Activated CD4-positive, alpha-beta T cell treated with anti-CD3 and anti-CD28 coated beads, Interleukin-2, amount 10 ng/mL, durations not matched to agents 7 days and 5 days (primary cell): ENCODE data around the gene NBPF20. TPM values are rescaled to one million over a fixed set of nuclear protein-coding genes. Genes with fewer than 3 reads are reported as not detected.
A peak's percentile ranks its signal among the peaks of the same experiment; 100 is the strongest.
"Not testable (repeated sequence)": the region's sequence is repeated elsewhere in the genome, so short reads cannot be mapped to it uniquely, and the experiment has no call there.

Experiments used
- CTCF ChIA-PET: fragments of 350-600 bp; sonication (Branson Sonifier 250); formaldehyde crosslinking; loops from one replicate; lab custom pipeline; 2021; ENCODE audit warnings: antibody characterized with exemption; lab: Charles Lee
- POLR2A ChIA-PET: fragments of 350-600 bp; sonication (Branson Sonifier 250); formaldehyde crosslinking; loops from one replicate; lab custom pipeline; 2021; ENCODE audit warnings: antibody characterized with exemption; lab: Charles Lee
- DNase-seq: peaks from one replicate; pipeline ENCODE4 v3.0.0-alpha.2; 2020
- H3K27ac Mint-ChIP-seq: one replicate; pipeline ENCODE4 v1.8.0; 2021; ENCODE audit warnings: mild to moderate bottlenecking, moderate library complexity, mixed read lengths
- H3K27me3 Mint-ChIP-seq: one replicate; pipeline ENCODE4 v1.8.0; 2021; ENCODE audit warnings: mixed read lengths
- H3K36me3 Mint-ChIP-seq: one replicate; pipeline ENCODE4 v1.8.0; 2021; ENCODE audit warnings: low read depth, mixed read lengths
- H3K4me1 Mint-ChIP-seq: one replicate; pipeline ENCODE4 v1.8.0; 2021; ENCODE audit warnings: mixed read lengths
- H3K4me3 Mint-ChIP-seq: one replicate; pipeline ENCODE4 v1.8.0; 2021; ENCODE audit warnings: mild to moderate bottlenecking, moderate library complexity, mixed read lengths
- H3K9me3 Mint-ChIP-seq: one replicate; pipeline ENCODE4 v1.8.0; 2021; ENCODE audit warnings: mixed read lengths
- total RNA-seq, 2 experiments: library from RNA; stranded (reverse); gene quantifications; one replicate each; pipeline ENCODE4 v1.2.3, GENCODE V29; 2021

NBPF20 gene
- total RNA-seq, 2 experiments from 2014 or later: 0.60 to 0.62 TPM

DNA sequence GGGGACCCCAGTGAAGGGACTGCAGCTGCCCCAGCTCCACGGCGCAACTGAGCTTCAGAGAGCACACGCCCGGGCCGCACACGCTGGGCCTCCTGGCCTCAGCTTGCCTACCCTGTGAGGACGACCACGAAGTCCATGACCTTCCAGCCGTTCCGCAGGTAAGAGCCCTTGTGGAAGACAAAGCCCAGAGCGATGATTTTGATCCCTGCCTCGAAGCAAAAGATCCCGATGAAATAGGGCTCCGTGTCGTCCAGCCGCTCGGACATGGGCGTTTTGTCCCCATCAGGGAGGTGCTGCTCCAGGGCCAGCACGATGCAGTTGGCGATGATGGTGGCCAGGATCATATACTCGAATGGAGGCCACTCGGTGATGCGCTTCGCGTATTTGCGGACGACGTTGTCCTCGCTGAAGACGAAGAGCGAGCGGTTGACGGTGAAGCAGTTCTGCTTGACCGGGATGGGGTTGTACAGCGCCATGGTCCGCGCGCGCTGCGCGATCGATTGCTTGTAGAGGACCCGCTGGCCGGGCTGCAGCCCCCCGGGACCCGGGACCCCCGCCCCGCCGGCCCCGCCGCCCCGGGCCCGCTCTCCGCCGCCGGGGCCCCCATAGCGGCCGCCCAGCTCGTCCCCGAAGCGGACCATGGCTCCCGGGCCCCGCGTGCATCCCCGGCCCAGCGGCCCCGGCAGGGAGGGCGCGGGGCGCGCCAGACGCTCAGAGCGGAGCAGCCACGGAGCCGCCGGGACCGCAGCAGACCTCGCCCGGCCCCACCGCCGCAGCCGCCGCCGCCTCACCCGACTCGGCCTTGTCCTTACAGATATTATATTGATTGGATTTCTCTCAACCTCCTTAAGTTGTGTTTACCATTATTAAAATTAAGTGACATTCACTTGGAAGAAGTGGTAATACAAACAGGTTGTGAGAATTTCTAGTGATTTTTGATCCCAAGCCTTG, 28.7 kb upstream of the NBPF20 start:
- H3K36me3 Mint-ChIP-seq, H3K9me3 Mint-ChIP-seq, H3K4me3 Mint-ChIP-seq, H3K4me1 Mint-ChIP-seq, POLR2A ChIA-PET, CTCF ChIA-PET, DNase-seq, H3K27ac Mint-ChIP-seq: not testable (repeated sequence)
- H3K27me3 Mint-ChIP-seq: peaks cover 27% of the 10 kb centered on the region

GRCh38 chr1:145452506-145452905, 27.1 kb upstream of the NBPF20 start:
- POLR2A ChIA-PET, CTCF ChIA-PET, H3K4me1 Mint-ChIP-seq, DNase-seq, H3K9me3 Mint-ChIP-seq, H3K36me3 Mint-ChIP-seq, H3K4me3 Mint-ChIP-seq, H3K27ac Mint-ChIP-seq: not testable (repeated sequence)
- peaks cover 23% of the 10 kb centered on the region for H3K27me3 Mint-ChIP-seq

- POLR2A ChIA-PET, H3K36me3 Mint-ChIP-seq, H3K4me3 Mint-ChIP-seq, H3K4me1 Mint-ChIP-seq, H3K9me3 Mint-ChIP-seq, CTCF ChIA-PET, H3K27ac Mint-ChIP-seq: not testable (repeated sequence)
- peak; percentile 49 for DNase-seq
- H3K27me3 Mint-ChIP-seq: peaks cover 23% of the 10 kb centered on the region
Measured at GRCh38 chr1:145451914-145452313, 26.5 kb upstream of the NBPF20 start.

GRCh38 chr1:145445219-145445618, 19.8 kb upstream of the NBPF20 start:
- DNase-seq, POLR2A ChIA-PET, H3K9me3 Mint-ChIP-seq: not testable (repeated sequence)

DNA sequence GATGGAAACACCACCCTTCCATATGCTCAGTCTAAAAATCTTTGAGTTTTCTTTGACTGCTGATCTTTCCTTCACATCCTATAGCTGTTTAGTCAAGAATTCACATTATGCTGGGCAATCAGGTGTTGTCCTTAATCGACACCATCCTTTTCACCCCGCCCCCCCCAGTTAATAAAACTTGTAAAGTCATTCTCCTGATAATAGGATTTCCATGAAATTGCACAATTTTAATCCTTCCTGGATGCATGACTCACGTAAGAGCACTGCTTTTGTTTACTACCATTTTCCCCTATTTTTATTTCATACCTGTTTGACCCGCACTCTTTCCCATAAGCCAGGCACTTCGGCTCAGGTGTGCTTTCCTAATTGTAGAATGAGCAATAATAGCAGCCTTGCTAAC, 16.9 kb upstream of the NBPF20 start:
- H3K9me3 Mint-ChIP-seq, H3K4me3 Mint-ChIP-seq, H3K27ac Mint-ChIP-seq, H3K27me3 Mint-ChIP-seq, H3K36me3 Mint-ChIP-seq, DNase-seq, POLR2A ChIA-PET, H3K4me1 Mint-ChIP-seq, CTCF ChIA-PET: not testable (repeated sequence)

More at GRCh38 chr1:145445219-145445618, 19.8 kb upstream of the NBPF20 start:
- H3K4me1 Mint-ChIP-seq, H3K4me3 Mint-ChIP-seq, CTCF ChIA-PET, H3K36me3 Mint-ChIP-seq, H3K27me3 Mint-ChIP-seq, H3K27ac Mint-ChIP-seq: not testable (repeated sequence)

DNA sequence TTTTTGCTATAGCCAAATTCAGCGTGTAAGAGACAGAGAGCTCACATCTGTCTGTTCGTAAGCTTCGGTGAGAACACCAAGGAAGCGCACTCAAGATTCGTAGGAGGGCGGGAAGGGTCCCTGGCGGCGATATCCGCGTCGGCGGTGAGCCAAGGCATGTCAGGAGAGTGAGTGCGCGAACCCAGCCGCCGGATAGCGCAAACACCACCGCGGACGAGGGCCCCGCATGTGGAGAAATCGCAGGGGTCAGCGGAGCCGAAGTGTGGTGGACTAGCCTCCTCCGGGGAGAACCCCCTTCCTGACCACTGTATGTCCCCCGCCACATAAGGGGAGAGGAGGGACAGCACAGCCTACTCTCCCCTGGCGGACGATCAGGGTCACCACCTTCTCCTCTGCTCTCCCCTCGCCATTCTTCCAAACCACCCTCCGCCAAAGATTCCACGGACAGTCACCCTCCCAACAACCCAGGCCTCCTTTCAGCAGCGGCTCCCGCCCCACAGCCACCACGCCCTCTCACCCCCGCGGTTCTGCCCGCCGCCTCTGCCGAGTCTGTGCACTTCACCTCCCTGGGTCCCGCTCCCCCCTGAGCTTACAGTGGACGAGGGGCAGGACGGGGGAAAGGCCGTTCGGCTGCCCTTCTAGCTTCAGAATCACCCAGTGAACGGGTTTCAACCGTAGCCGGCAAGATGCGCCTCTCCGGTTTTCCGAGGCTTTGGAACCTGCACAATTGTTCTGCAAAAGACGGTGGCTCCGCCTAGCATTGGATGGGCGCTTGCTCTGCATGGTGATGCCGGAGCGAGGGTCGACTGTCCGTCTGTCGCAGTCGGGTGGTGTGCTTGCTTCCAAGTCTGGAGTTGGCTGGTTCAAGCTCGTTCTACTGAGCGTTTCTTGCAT, 6.2 kb upstream of the NBPF20 start:
- peaks cover 19% of the 10 kb centered on the region for H3K9me3 Mint-ChIP-seq
- H3K27me3 Mint-ChIP-seq: peaks cover 52% of the 10 kb centered on the region
- CTCF ChIA-PET, H3K27ac Mint-ChIP-seq, POLR2A ChIA-PET, DNase-seq, H3K4me1 Mint-ChIP-seq: not testable (repeated sequence)
- H3K36me3 Mint-ChIP-seq: peaks cover 13% of the 10 kb centered on the region
- peak overlapping the region; percentile 27 for H3K4me3 Mint-ChIP-seq

DNA sequence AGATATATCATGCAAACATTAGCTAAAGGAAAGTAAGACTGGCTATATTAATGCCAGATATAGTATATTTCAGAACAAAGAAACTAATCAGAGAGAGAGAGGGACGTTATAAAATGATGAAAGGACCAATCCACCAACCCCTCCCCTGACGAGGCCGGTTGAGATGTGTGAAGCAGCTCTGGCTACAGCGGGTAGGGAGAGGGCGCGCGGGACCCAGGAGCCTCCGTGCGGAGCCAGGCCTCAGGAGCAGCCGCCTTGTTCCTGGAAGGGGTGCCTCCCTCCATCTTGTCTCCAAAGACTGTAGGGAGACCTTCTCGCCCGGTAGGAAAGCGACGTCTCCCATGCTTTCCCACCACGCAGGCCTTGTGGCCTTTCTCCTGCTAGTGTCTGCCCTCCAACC, 5.4 kb upstream of the NBPF20 start:
- peaks cover 52% of the 10 kb centered on the region for H3K27me3 Mint-ChIP-seq
- H3K36me3 Mint-ChIP-seq: peaks cover 13% of the 10 kb centered on the region
- H3K4me3 Mint-ChIP-seq, H3K4me1 Mint-ChIP-seq, H3K27ac Mint-ChIP-seq, DNase-seq, POLR2A ChIA-PET, CTCF ChIA-PET: not testable (repeated sequence)
- H3K9me3 Mint-ChIP-seq: peaks cover 19% of the 10 kb centered on the region

DNA sequence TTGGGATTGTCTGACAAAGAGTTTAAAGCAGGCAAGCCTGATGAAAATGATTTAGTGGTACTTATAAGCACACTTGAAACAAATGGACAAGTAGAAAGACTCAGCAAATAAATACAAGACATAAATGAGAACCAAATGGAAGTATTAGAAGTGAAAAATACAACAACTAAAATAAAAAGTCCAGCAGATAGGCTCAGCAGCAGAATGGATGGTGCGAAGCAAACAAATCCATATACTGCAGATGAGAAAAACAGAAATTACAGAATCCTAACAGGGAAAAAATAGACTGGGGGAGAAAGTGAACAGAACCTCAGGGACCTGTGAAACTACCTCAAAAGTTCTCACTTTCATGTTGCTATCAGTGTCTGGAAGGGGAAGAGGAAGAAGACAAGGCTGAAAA, 3.9 kb upstream of the NBPF20 start:
- DNase-seq, CTCF ChIA-PET, H3K4me3 Mint-ChIP-seq, H3K27ac Mint-ChIP-seq, POLR2A ChIA-PET: not testable (repeated sequence)
- peaks cover 19% of the 10 kb centered on the region for H3K9me3 Mint-ChIP-seq
- peaks cover 58% of the 10 kb centered on the region for H3K27me3 Mint-ChIP-seq
- peaks cover 13% of the 10 kb centered on the region for H3K36me3 Mint-ChIP-seq
- peaks cover 10% of the 10 kb centered on the region for H3K4me1 Mint-ChIP-seq

GRCh38 chr1:145424612-145425435, 579 bp downstream of the NBPF20 start:
- H3K4me1 Mint-ChIP-seq, CTCF ChIA-PET, POLR2A ChIA-PET, H3K36me3 Mint-ChIP-seq: not testable (repeated sequence)
- peaks cover 14% of the 10 kb centered on the region for H3K9me3 Mint-ChIP-seq
- H3K27me3 Mint-ChIP-seq: peaks cover 35% of the 10 kb centered on the region
- DNase-seq: peak; percentile 55
- H3K4me3 Mint-ChIP-seq: peak overlapping the region; percentile 96
- H3K27ac Mint-ChIP-seq: peak overlapping the region; percentile 13

DNA sequence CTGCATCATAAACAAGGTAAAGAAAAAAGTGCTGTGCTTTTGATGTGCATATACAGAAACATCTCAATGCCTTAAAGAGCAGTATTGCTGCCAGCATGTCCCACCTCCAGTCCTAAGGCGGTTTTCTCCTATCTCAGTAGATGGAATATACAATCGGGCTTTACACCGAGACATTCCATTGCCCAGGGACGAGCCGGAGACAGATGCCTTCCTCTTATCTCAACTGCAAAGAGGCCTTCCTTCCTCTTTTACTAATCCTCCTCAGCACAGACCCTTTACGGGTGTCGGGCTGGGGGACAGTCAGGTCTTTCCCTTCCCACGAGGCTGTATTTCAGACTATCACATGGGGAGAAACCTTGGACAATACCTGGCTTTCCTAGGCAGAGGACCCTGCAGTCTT, 10.3 kb downstream of the NBPF20 start:
- DNase-seq, H3K36me3 Mint-ChIP-seq, H3K4me3 Mint-ChIP-seq, H3K27me3 Mint-ChIP-seq, POLR2A ChIA-PET, H3K27ac Mint-ChIP-seq, H3K9me3 Mint-ChIP-seq, CTCF ChIA-PET, H3K4me1 Mint-ChIP-seq: not testable (repeated sequence)

DNA sequence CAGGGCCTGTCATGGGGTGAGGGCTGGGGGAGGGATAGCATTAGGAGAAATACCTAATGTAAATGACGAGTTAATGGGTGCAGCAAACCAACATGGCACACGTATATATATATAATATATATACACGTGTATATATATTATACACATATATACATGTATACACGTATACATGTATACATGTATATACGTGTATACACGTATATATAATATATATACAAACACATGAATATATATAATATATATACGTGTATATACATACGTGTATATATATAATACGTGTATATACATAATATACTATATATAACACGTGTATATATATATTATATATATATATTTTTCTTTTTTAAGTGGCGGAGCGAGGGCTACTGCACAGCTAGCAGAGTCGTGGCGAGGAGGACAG, 18.1 kb downstream of the NBPF20 start:
- H3K27ac Mint-ChIP-seq, H3K27me3 Mint-ChIP-seq, H3K4me3 Mint-ChIP-seq, H3K4me1 Mint-ChIP-seq, H3K9me3 Mint-ChIP-seq, DNase-seq, CTCF ChIA-PET, H3K36me3 Mint-ChIP-seq, POLR2A ChIA-PET: not testable (repeated sequence)

GRCh38 chr1:145404949-145405348, 20.5 kb downstream of the NBPF20 start:
- H3K27me3 Mint-ChIP-seq, CTCF ChIA-PET, H3K27ac Mint-ChIP-seq, POLR2A ChIA-PET, H3K4me1 Mint-ChIP-seq, H3K36me3 Mint-ChIP-seq, H3K4me3 Mint-ChIP-seq, H3K9me3 Mint-ChIP-seq, DNase-seq: not testable (repeated sequence)
